ENCODE measurements around the gene LCN10. TPM values are rescaled to one million over a fixed set of nuclear protein-coding genes. Genes with fewer than 3 reads are reported as not detected.
A peak's percentile ranks its signal among the peaks of the same experiment; 100 is the strongest.

LCN10 gene
- total RNA-seq, 1 experiment from 2014 or later: not detected

- no peak for DNase-seq
- H3K27me3 ChIP-seq (replicated peaks; ENCODE audit: control insufficient read depth, insufficient read depth, low read length): no peaks in the 10 kb centered on the region
- intact Hi-C loops (cut with micrococcal nuclease; ENCODE audit: unreplicated experiment): no loop called here
- H3K4me1 ChIP-seq: peaks cover 13% of the 10 kb centered on the region
- BruUV-seq (replicated peaks): no TSS peak
- no peak overlapping the region for H3K4me3 ChIP-seq (ENCODE audit: low read depth, low read length)
- TF ChIP-seq CTCF (IDR thresholded peaks at IDR 0.05; ENCODE audit: insufficient read depth in 1 of 2, low read depth in 1 of 2, low read length in 1 of 2, severe bottlenecking in 1 of 2, unreplicated experiment in 1 of 2): no peak
- no peaks in the 10 kb centered on the region for H3K9me3 ChIP-seq
- Mint-ChIP-seq H3K36me3 (ENCODE audit: insufficient read depth, unreplicated experiment) (peaks cover 73% of the 10 kb centered on the region), H3K4me1 (ENCODE audit: low read depth, unreplicated experiment) (peaks cover 3% of the 10 kb centered on the region), H3K27me3 (ENCODE audit: insufficient read depth, unreplicated experiment) (no peaks in the 10 kb centered on the region), H3K27ac (ENCODE audit: unreplicated experiment) (peak overlapping the region; percentile 21), H3K9me3 (ENCODE audit: unreplicated experiment) (no peaks in the 10 kb centered on the region), H3K4me3 (ENCODE audit: unreplicated experiment) (no peak overlapping the region)
- peaks cover 13% of the 10 kb centered on the region for H3K36me3 ChIP-seq (ENCODE audit: control insufficient read depth, insufficient read depth, low read length)
- ChIA-PET CTCF (interaction anchor here (0.6 kb wide), 1 partner anchor 67 kb away, joined by 6 read pairs; no protein-coding TSS in a partner anchor), POLR2A (no interaction called here)
Observed at GRCh38 chr9:136721339-136722092, 21.2 kb downstream of the LCN10 start.

GRCh38 chr9:136720898-136721338 lies 21.8 kb downstream of the LCN10 start:
- no peaks in the 10 kb centered on the region for H3K27me3 ChIP-seq (replicated peaks; ENCODE audit: control insufficient read depth, insufficient read depth, low read length)
- intact Hi-C loops (cut with micrococcal nuclease; ENCODE audit: unreplicated experiment): no loop called here
- TF ChIP-seq CTCF (IDR thresholded peaks at IDR 0.05; ENCODE audit: insufficient read depth in 1 of 2, low read depth in 1 of 2, low read length in 1 of 2, severe bottlenecking in 1 of 2, unreplicated experiment in 1 of 2): no peak

GRCh38 chr9:136720251-136720897 lies 22.4 kb downstream of the LCN10 start:
- H3K4me3 Mint-ChIP-seq (ENCODE audit: unreplicated experiment): no peak overlapping the region
- Histone ChIP-seq H3K4me3 (ENCODE audit: low read depth, low read length) (no peak overlapping the region), H3K9me3 (no peaks in the 10 kb centered on the region), H3K36me3 (ENCODE audit: control insufficient read depth, insufficient read depth, low read length) (peaks cover 6% of the 10 kb centered on the region), H3K4me1 (peaks cover 1% of the 10 kb centered on the region), H3K27me3 (replicated peaks; ENCODE audit: control insufficient read depth, insufficient read depth, low read length) (no peaks in the 10 kb centered on the region)
- ChIA-PET CTCF (no interaction called here), POLR2A (no interaction called here)
- peak overlapping the region; percentile 55 for H3K27ac Mint-ChIP-seq (ENCODE audit: unreplicated experiment)
- H3K9me3 Mint-ChIP-seq (ENCODE audit: unreplicated experiment): no peaks in the 10 kb centered on the region
- H3K27me3 Mint-ChIP-seq (ENCODE audit: insufficient read depth, unreplicated experiment): no peaks in the 10 kb centered on the region
- TF ChIP-seq CTCF (IDR thresholded peaks at IDR 0.05; ENCODE audit: insufficient read depth in 1 of 2, low read depth in 1 of 2, low read length in 1 of 2, severe bottlenecking in 1 of 2, unreplicated experiment in 1 of 2): no peak
- intact Hi-C loops (cut with micrococcal nuclease; ENCODE audit: unreplicated experiment): no loop called here
- H3K36me3 Mint-ChIP-seq (ENCODE audit: insufficient read depth, unreplicated experiment): peaks cover 61% of the 10 kb centered on the region
- peaks cover 6% of the 10 kb centered on the region for H3K4me1 Mint-ChIP-seq (ENCODE audit: low read depth, unreplicated experiment)
- no peak for DNase-seq
- BruUV-seq (replicated peaks): no TSS peak

More at GRCh38 chr9:136720898-136721338, 21.8 kb downstream of the LCN10 start:
- BruUV-seq (replicated peaks): no TSS peak
- H3K36me3 Mint-ChIP-seq (ENCODE audit: insufficient read depth, unreplicated experiment): peaks cover 67% of the 10 kb centered on the region
- Histone ChIP-seq H3K4me3 (ENCODE audit: low read depth, low read length) (no peak overlapping the region), H3K9me3 (no peaks in the 10 kb centered on the region), H3K36me3 (ENCODE audit: control insufficient read depth, insufficient read depth, low read length) (peaks cover 9% of the 10 kb centered on the region), H3K4me1 (peaks cover 7% of the 10 kb centered on the region)
- H3K27me3 Mint-ChIP-seq (ENCODE audit: insufficient read depth, unreplicated experiment): no peaks in the 10 kb centered on the region
- peaks cover 3% of the 10 kb centered on the region for H3K4me1 Mint-ChIP-seq (ENCODE audit: low read depth, unreplicated experiment)
- no peaks in the 10 kb centered on the region for H3K9me3 Mint-ChIP-seq (ENCODE audit: unreplicated experiment)
- DNase-seq: no peak
- ChIA-PET POLR2A (no interaction called here), CTCF (interaction anchor here (0.6 kb wide), 1 partner anchor 67 kb away, joined by 6 read pairs; no protein-coding TSS in a partner anchor)
- no peak overlapping the region for H3K4me3 Mint-ChIP-seq (ENCODE audit: unreplicated experiment)
- peak overlapping the region; percentile 55 for H3K27ac Mint-ChIP-seq (ENCODE audit: unreplicated experiment)
